ENCODE results near the gene TMEM121. TPM values are rescaled to one million over a fixed set of nuclear protein-coding genes. Genes with fewer than 3 reads are reported as not detected.

TMEM121 gene
- total RNA-seq, 1 donor from 2014 or later, result 5.8 TPM

GRCh38 chr14:105527826-105528585 is 1.6 kb downstream of the TMEM121 start:
- peak; percentile 73 to 86 for DNase-seq (ENCODE audit: low read depth in 2 of 2)

- no peak for DNase-seq (ENCODE audit: low read depth in 2 of 2)
Measured at GRCh38 chr14:105528586-105529318, 2.4 kb downstream of the TMEM121 start.

- no peak for DNase-seq (ENCODE audit: low read depth in 2 of 2)
Measured at GRCh38 chr14:105529319-105529568, 2.9 kb downstream of the TMEM121 start.

GRCh38 chr14:105529569-105530284 is 3.3 kb downstream of the TMEM121 start:
- no peak for DNase-seq (ENCODE audit: low read depth in 2 of 2)

GRCh38 chr14:105530285-105531087 is 4.1 kb downstream of the TMEM121 start:
- DNase-seq (ENCODE audit: low read depth in 2 of 2), result no peak

GRCh38 chr14:105531088-105531893 is 4.9 kb downstream of the TMEM121 start:
- no peak for DNase-seq (ENCODE audit: low read depth in 2 of 2)

- DNase-seq (ENCODE audit: low read depth in 2 of 2), result no peak
Measured at GRCh38 chr14:105531894-105532623, 5.7 kb downstream of the TMEM121 start.

- peak in 1 of 2 donors; percentile 41 for DNase-seq (ENCODE audit: low read depth in 2 of 2)
Measured at GRCh38 chr14:105532735-105533141, 6.4 kb downstream of the TMEM121 start.

- DNase-seq (ENCODE audit: low read depth in 2 of 2), result no peak
Measured at GRCh38 chr14:105533391-105533790, 7.0 kb downstream of the TMEM121 start.

- DNase-seq (ENCODE audit: low read depth in 2 of 2), result no peak
Measured at GRCh38 chr14:105533811-105534498, 7.6 kb downstream of the TMEM121 start.

- DNase-seq (ENCODE audit: low read depth in 2 of 2), result no peak
Measured at GRCh38 chr14:105534586-105534985, 8.2 kb downstream of the TMEM121 start.

GRCh38 chr14:105536051-105536450 is 9.7 kb downstream of the TMEM121 start:
- no peak for DNase-seq (ENCODE audit: low read depth in 2 of 2)

- DNase-seq (ENCODE audit: low read depth in 2 of 2), result no peak
Measured at GRCh38 chr14:105536691-105537579, 10.6 kb downstream of the TMEM121 start.

GRCh38 chr14:105537580-105538474 is 11.4 kb downstream of the TMEM121 start:
- no peak for DNase-seq (ENCODE audit: low read depth in 2 of 2)

- no peak for DNase-seq (ENCODE audit: low read depth in 2 of 2)
Measured at GRCh38 chr14:105538481-105539049, 12.2 kb downstream of the TMEM121 start.

GRCh38 chr14:105540811-105541210 is 14.4 kb downstream of the TMEM121 start:
- no peak for DNase-seq (ENCODE audit: low read depth in 2 of 2)

GRCh38 chr14:105541218-105541875 is 15.0 kb downstream of the TMEM121 start:
- no peak for DNase-seq (ENCODE audit: low read depth in 2 of 2)

Measured in lung microvascular endothelial cell (primary cell).